Measurements from ENCODE around the gene CDK16. TPM values are rescaled to one million over a fixed set of nuclear protein-coding genes. Genes with fewer than 3 reads are reported as not detected.

CDK16 gene
- total and polyA plus RNA-seq, 2 of the 13 experiments (the other 11 are each of a cell fraction or from before 2014, with no cell fraction given) = 64.5 to 225 TPM

DNA sequence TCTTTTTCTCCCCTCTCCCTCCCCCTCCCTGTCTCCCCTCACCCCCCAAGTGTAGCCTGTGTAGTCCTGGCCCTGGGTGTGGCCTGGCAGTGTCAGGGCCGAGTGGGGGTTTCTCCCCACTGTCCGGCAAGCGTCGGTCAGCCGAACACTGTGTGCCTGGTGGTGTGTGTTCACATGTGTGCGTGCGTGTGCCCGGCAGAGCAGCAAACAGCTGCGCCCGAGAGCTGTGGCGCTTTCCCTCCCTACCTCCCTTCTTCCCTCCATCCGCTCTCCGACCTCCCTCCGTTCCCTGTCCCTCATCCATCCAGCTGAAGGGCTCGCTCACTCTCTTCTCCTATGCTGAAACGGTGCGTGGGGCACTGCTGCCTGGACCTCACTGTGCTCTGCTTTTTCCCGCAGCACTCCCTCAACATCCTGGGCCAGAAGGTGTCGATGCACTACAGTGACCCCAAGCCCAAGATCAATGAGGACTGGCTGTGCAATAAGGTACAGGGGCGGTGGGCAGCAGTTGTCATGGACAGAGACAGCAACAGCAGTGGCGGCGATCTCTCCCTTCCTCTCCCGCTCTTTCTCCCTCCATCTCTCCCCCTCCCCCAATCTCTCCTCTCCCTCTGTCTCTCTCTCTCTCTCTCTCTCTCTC lies 42.3 kb upstream of the CDK16 start:
- CTCF ChIA-PET (ENCODE audit: low intra/inter-chr PET ratio, low total read pairs) = no interaction called here
- TF ChIP-seq HOXA9 (CRISPR knock-in tag; IDR thresholded peaks at IDR 0.05; ENCODE audit: borderline replicate concordance) = no peak
- TF ChIP-seq, protein P1, sequence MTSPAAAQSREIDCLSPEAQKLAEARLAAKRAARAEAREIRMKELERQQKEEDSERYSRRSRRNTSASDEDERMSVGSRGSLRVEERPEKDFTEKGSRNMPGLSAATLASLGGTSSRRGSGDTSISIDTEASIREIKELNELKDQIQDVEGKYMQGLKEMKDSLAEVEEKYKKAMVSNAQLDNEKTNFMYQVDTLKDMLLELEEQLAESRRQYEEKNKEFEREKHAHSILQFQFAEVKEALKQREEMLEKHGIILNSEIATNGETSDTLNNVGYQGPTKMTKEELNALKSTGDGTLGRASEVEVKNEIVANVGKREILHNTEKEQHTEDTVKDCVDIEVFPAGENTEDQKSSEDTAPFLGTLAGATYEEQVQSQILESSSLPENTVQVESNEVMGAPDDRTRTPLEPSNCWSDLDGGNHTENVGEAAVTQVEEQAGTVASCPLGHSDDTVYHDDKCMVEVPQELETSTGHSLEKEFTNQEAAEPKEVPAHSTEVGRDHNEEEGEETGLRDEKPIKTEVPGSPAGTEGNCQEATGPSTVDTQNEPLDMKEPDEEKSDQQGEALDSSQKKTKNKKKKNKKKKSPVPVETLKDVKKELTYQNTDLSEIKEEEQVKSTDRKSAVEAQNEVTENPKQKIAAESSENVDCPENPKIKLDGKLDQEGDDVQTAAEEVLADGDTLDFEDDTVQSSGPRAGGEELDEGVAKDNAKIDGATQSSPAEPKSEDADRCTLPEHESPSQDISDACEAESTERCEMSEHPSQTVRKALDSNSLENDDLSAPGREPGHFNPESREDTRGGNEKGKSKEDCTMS (CRISPR knock-in tag; conservative IDR thresholded peaks at IDR 0.05) = no peak
- no peak for TF ChIP-seq ZSCAN12 (CRISPR knock-in tag; IDR thresholded peaks at IDR 0.05)
- TF ChIP-seq, protein P2, sequence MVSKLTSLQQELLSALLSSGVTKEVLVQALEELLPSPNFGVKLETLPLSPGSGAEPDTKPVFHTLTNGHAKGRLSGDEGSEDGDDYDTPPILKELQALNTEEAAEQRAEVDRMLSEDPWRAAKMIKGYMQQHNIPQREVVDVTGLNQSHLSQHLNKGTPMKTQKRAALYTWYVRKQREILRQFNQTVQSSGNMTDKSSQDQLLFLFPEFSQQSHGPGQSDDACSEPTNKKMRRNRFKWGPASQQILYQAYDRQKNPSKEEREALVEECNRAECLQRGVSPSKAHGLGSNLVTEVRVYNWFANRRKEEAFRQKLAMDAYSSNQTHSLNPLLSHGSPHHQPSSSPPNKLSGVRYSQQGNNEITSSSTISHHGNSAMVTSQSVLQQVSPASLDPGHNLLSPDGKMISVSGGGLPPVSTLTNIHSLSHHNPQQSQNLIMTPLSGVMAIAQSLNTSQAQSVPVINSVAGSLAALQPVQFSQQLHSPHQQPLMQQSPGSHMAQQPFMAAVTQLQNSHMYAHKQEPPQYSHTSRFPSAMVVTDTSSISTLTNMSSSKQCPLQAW (CRISPR knock-in tag; IDR thresholded peaks at IDR 0.05) = no peak
- TF ChIP-seq DMTF1 (CRISPR knock-in tag; IDR thresholded peaks at IDR 0.05) = no peak
- no peak for TF ChIP-seq RFXAP (CRISPR knock-in tag; IDR thresholded peaks at IDR 0.05; ENCODE audit: borderline replicate concordance)
- no peak for TF ChIP-seq ZIK1 (CRISPR knock-in tag; IDR thresholded peaks at IDR 0.05; ENCODE audit: borderline replicate concordance, low read depth)
- TF ChIP-seq CBX2 (IDR thresholded peaks at IDR 0.05; ENCODE audit: low read depth, low read length) = no peak
- TF ChIP-seq CBX2 (CRISPR knock-in tag; IDR thresholded peaks at IDR 0.05; ENCODE audit: low read depth) = no peak
- no peak for TF ChIP-seq CSRNP2 (CRISPR knock-in tag; conservative IDR thresholded peaks at IDR 0.05; ENCODE audit: low read depth)
- TF ChIP-seq, protein P3, sequence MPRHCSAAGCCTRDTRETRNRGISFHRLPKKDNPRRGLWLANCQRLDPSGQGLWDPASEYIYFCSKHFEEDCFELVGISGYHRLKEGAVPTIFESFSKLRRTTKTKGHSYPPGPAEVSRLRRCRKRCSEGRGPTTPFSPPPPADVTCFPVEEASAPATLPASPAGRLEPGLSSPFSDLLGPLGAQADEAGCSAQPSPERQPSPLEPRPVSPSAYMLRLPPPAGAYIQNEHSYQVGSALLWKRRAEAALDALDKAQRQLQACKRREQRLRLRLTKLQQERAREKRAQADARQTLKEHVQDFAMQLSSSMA (CRISPR knock-in tag; IDR thresholded peaks at IDR 0.05) = no peak
- no peak for TF ChIP-seq ZFP62 (CRISPR knock-in tag; IDR thresholded peaks at IDR 0.05)
- TF ChIP-seq ZNF343 (CRISPR knock-in tag; IDR thresholded peaks at IDR 0.05) = no peak

More for the DNA sequence above, 42.3 kb upstream of the CDK16 start:
- no peaks in the 10 kb centered on the region for H3K4me1 ChIP-seq (ENCODE audit: insufficient read depth, low read length)
- H3K9ac ChIP-seq (ENCODE audit: insufficient read depth, low read depth, low read length) = no peak overlapping the region
- no peak for ATAC-seq
- H3K4me3 ChIP-seq (replicated peaks in 1 of 3; ENCODE audit: insufficient read depth in 1 of 3, low read depth in 2 of 3, low read length in 3 of 3) = no peak overlapping the region
- no peak overlapping the region for H3K4me2 ChIP-seq (ENCODE audit: low read depth, low read length)
- BruUV-seq (replicated peaks) = no TSS peak
- no peak overlapping the region for H3K27ac ChIP-seq (ENCODE audit: extremely low read length, insufficient read depth, low read length)
- in situ Hi-C loops (cut with HindIII; ENCODE audit: extremely low pct_ligation_motif_present, low pct_unique_long_range_greater_than_20kb) = no loop called here
- POLR2A ChIA-PET = no interaction called here
- H3K36me3 ChIP-seq (replicated peaks in 1 of 2; ENCODE audit: control insufficient read depth in 1 of 2, insufficient read depth in 2 of 2, low read length in 2 of 2) = peaks cover 19 to 35% of the 10 kb centered on the region in 2 experiments
- no peak for FAIRE-seq
- 98% methylated on average over 22 of the region's 23 CpGs for WGBS (ENCODE audit: low lambda C conversion rate)
- no peak for DNase-seq (ENCODE audit: low spot score)
- no peaks in the 10 kb centered on the region for H3K79me2 ChIP-seq (ENCODE audit: insufficient read depth, low read length)
- intact Hi-C loops (cut with micrococcal nuclease; ENCODE audit: unreplicated experiment) = no loop called here
- no peaks in the 10 kb centered on the region for H4K20me1 ChIP-seq (ENCODE audit: insufficient read depth, low read length)
- H3K9me3 ChIP-seq (ENCODE audit: low read length) = no peaks in the 10 kb centered on the region
- H3K27me3 ChIP-seq (ENCODE audit: control insufficient read depth in 1 of 2, insufficient read depth in 2 of 2, low read length in 2 of 2) = no peaks in the 10 kb centered on the region
- no peak overlapping the region for H2AFZ ChIP-seq (ENCODE audit: low read length)

Data from HepG2 (cell line).